ENCODE data around the gene FOXN1. TPM values are rescaled to one million over a fixed set of nuclear protein-coding genes. Genes with fewer than 3 reads are reported as not detected.

The FOXN1 gene
- total and polyA plus RNA-seq, 10 donors = not detected

DNA sequence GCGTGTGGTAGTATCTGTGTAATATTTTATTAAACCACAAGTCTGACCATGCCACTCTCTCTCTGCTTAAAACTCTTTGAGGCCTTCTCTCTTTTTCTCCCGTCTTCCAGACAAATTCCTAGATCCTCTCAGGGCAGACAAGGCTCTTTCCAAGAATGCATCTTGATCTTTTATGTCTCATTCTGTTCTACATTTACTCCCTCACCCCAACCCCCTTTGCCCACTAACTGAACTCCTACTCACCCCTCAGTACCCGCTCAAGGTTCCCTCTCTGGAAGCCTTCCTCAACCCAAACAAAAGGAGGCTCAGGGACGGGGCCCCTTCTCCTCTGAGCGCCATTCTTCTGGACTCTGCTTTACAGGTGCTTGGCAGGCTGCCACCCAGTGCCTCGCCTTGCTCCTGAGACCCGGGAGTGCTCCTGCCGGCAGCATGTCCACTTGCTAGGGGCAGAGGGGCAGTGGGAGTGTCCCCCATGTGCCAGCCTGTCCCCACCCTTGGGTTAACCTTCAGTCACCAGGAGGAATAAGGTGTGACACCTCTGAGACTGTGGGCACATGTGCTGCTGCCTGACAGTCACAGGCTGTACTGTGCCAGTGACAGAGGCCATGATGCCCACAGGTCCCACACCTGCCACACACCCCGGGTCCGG lies 23.5 kb upstream of the FOXN1 start:
- Histone ChIP-seq H3K9me3 (no peaks in the 10 kb centered on the region), H3K4me1 (no peaks in the 10 kb centered on the region), H3K36me3 (no peaks in the 10 kb centered on the region), H3K27me3 (replicated peaks in 1 of 7) (no peaks in the 10 kb centered on the region), H3K27ac (no peak overlapping the region), H3K4me3 (no peak overlapping the region)
- TF ChIP-seq, protein P1, sequence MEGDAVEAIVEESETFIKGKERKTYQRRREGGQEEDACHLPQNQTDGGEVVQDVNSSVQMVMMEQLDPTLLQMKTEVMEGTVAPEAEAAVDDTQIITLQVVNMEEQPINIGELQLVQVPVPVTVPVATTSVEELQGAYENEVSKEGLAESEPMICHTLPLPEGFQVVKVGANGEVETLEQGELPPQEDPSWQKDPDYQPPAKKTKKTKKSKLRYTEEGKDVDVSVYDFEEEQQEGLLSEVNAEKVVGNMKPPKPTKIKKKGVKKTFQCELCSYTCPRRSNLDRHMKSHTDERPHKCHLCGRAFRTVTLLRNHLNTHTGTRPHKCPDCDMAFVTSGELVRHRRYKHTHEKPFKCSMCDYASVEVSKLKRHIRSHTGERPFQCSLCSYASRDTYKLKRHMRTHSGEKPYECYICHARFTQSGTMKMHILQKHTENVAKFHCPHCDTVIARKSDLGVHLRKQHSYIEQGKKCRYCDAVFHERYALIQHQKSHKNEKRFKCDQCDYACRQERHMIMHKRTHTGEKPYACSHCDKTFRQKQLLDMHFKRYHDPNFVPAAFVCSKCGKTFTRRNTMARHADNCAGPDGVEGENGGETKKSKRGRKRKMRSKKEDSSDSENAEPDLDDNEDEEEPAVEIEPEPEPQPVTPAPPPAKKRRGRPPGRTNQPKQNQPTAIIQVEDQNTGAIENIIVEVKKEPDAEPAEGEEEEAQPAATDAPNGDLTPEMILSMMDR (IDR thresholded peaks at IDR 0.05 in 8 of 11, conservative IDR thresholded peaks at IDR 0.05 in 3 of 11) = no peak
- TF ChIP-seq POLR2A (IDR thresholded peaks at IDR 0.05) (no peak), POLR2AphosphoS5 (IDR thresholded peaks at IDR 0.05) (no peak)
- DNase-seq = no peak
- intact Hi-C loops (cut with DNase I; ENCODE audit: low total_unique reads) = no loop called here
- 83 to 87% (median 84%) methylated on average over 10 of the region's 10 CpGs for WGBS, 5 donors

DNA sequence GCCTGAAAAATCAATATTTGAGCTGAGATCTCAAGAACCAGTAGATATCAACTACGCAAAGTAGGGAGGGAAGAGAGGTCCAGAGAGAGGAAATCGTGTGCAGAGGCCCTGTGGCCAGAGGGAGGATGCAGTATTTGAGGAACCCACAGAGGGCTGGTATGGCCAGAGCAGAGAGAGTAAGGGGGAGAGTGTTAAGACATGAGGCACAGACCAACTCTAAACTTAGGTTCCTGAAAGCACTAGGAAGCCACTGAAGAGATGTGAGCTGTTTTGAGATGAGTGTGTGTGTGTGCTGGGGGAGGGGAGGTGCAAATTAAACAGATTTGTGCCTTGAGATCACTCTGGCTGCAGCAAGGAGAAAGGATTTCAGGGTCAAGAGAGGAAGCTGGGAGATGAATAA lies 21.9 kb upstream of the FOXN1 start:
- no peak for TF ChIP-seq POLR2AphosphoS5 (IDR thresholded peaks at IDR 0.05)
- TF ChIP-seq, protein P1 (IDR thresholded peaks at IDR 0.05 in 8 of 11, conservative IDR thresholded peaks at IDR 0.05 in 3 of 11) = no peak
- no peak for TF ChIP-seq POLR2A (IDR thresholded peaks at IDR 0.05)
- no peak for DNase-seq
- no peak overlapping the region for H3K4me3 ChIP-seq
- H3K4me1 ChIP-seq = no peaks in the 10 kb centered on the region
- H3K9me3 ChIP-seq = no peaks in the 10 kb centered on the region
- H3K27ac ChIP-seq = no peak overlapping the region
- intact Hi-C loops (cut with DNase I; ENCODE audit: low total_unique reads) = no loop called here
- no peaks in the 10 kb centered on the region for H3K36me3 ChIP-seq
- no peaks in the 10 kb centered on the region for H3K27me3 ChIP-seq (replicated peaks in 1 of 7)
- 22 to 53% (median 33%) methylated on average over 2 of the region's 2 CpGs for WGBS, 5 donors

DNA sequence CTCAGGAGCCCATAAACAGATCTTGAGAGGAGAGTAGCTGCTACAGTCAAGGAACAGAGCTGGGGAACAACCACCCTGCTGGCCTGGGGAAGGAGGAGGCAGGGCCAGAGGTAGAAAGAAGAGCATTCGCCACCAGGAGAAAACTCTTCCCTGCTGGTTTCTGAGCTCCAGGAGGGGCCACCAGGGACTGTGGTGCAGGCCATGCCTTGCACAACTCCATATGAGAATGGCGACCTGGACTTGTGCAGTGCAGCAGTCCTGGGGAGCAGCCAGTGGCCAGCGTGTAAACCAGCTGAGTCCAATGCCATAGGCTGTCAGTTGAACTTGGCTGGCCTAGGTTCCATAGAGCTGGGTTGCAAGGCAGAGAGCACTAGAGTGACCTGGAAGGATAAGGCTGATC lies 21.1 kb upstream of the FOXN1 start:
- no peaks in the 10 kb centered on the region for H3K36me3 ChIP-seq
- no peaks in the 10 kb centered on the region for H3K4me1 ChIP-seq
- no peak for DNase-seq
- no peaks in the 10 kb centered on the region for H3K9me3 ChIP-seq
- H3K27ac ChIP-seq = no peak overlapping the region
- H3K4me3 ChIP-seq = no peak overlapping the region
- intact Hi-C loops (cut with DNase I; ENCODE audit: low total_unique reads) = no loop called here
- no peak for TF ChIP-seq POLR2AphosphoS5 (IDR thresholded peaks at IDR 0.05)
- TF ChIP-seq, protein P1 (IDR thresholded peaks at IDR 0.05 in 8 of 11, conservative IDR thresholded peaks at IDR 0.05 in 3 of 11) = no peak
- no peak for TF ChIP-seq POLR2A (IDR thresholded peaks at IDR 0.05)
- no peaks in the 10 kb centered on the region for H3K27me3 ChIP-seq (replicated peaks in 1 of 7)
- 79 to 93% (median 86%) methylated on average over 2 to 3 of the region's 3 CpGs for WGBS, 5 donors

DNA sequence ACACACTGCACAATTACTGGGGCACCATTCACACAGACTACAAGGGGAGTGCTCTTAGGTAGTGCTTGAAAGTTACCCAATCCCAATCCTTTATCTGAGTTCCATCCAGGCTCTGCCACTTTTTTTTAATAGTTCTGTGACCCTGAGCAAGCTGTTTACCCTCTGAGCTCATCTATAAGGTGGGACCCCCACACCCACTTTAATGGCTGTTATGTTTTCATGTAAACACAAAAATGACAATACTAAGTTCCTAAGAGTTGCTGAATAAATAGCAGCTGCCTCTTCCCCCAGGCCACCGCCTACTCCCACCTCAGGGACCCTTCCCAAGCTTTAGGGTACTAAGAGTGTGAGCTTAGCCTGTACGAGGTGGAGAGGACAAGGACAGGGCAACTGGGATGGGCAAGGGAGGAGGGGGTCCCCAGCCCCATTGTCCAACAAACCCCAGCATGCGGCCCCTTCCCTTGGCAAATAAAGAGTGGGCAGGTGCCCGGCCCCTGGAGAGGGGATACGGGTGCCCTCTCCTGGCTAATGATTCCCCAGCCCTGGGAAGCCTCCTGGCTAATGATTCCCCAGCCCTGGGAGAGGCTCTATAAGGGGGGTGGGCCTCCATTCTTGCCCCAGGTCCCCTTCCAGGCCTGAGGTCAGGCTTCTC lies 18.1 kb upstream of the FOXN1 start:
- Histone ChIP-seq H3K36me3 (no peaks in the 10 kb centered on the region), H3K27ac (no peak overlapping the region), H3K9me3 (no peaks in the 10 kb centered on the region), H3K4me3 (no peak overlapping the region), H3K27me3 (replicated peaks in 1 of 7) (no peaks in the 10 kb centered on the region), H3K4me1 (peaks cover 0 to under 1% (median 0%) of the 10 kb centered on the region in 6 donors)
- no peak for TF ChIP-seq POLR2AphosphoS5 (IDR thresholded peaks at IDR 0.05)
- TF ChIP-seq, protein P1 (IDR thresholded peaks at IDR 0.05 in 8 of 11, conservative IDR thresholded peaks at IDR 0.05 in 3 of 11) = no peak
- TF ChIP-seq POLR2A (IDR thresholded peaks at IDR 0.05) = no peak
- intact Hi-C loops (cut with DNase I; ENCODE audit: low total_unique reads) = no loop called here
- DNase-seq = no peak
- WGBS, 5 donors = 80 to 92% (median 87%) methylated on average over 5 of the region's 5 CpGs
